GM23338 (cell line): Measurements from ENCODE around the gene HOXD9. TPM values are rescaled to one million over a fixed set of nuclear protein-coding genes. Genes with fewer than 3 reads are reported as not detected.

Experiments
- ATAC-seq: fragments of 200-7000 bp; cut with Tn5 transposase; 3 replicates; pipeline ENCODE4 v1.9.1; 2020
- DNase-seq: peaks from one replicate; pipeline ENCODE4 v3.0.0-alpha.2; 2015; ENCODE audit warnings: low spot score
- H2AFZ ChIP-seq: fragments of 200-600 bp; sonication (generic); 2 replicates; pipeline ENCODE4 v1.8.0; 2016; ENCODE audit warnings: antibody characterized with exemption, mild to moderate bottlenecking, moderate library complexity
- H3F3A ChIP-seq: fragments of 200-600 bp; sonication (generic); replicated peaks from 2 replicates; pipeline ENCODE4 v1.8.0; 2017; ENCODE audit warnings: antibody characterized with exemption, mixed run types, low read depth
- H3K27ac ChIP-seq: fragments of 200-600 bp; sonication (generic); 2 replicates; pipeline ENCODE4 v1.6.1; 2016; ENCODE audit warnings: low read depth
- H3K27me3 ChIP-seq: fragments of 200-600 bp; sonication (generic); 2 replicates; pipeline ENCODE4 v1.8.0; 2016; ENCODE audit warnings: mild to moderate bottlenecking, mixed run types, moderate library complexity; ENCODE audit not compliant: insufficient read depth
- H3K36me3 ChIP-seq: fragments of 200-600 bp; sonication (generic); 2 replicates; pipeline ENCODE4 v1.8.0; 2016; ENCODE audit warnings: mild to moderate bottlenecking; ENCODE audit not compliant: insufficient read depth
- H3K4me1 ChIP-seq: fragments of 200-600 bp; sonication (generic); 2 replicates; pipeline ENCODE4 v1.8.0; 2016; ENCODE audit warnings: mild to moderate bottlenecking, moderate library complexity; ENCODE audit not compliant: insufficient read depth
- H3K4me2 ChIP-seq: fragments of 200-600 bp; sonication (generic); 2 replicates; pipeline ENCODE4 v1.7.1; 2017; ENCODE audit warnings: mixed run types
- H3K4me3 ChIP-seq: fragments of 200-600 bp; sonication (generic); 2 replicates; pipeline ENCODE4 v1.6.1; 2016; ENCODE audit warnings: mixed run types
- H3K79me2 ChIP-seq: fragments of 200-600 bp; sonication (generic); replicated peaks from 2 replicates; pipeline ENCODE4 v1.8.0; 2017; ENCODE audit warnings: mild to moderate bottlenecking; ENCODE audit not compliant: insufficient read depth
- H3K9me2 ChIP-seq: fragments of 200-600 bp; sonication (generic); 2 replicates; pipeline ENCODE4 v1.8.0; 2017; ENCODE audit not compliant: insufficient read depth
- H4K20me1 ChIP-seq: fragments of 200-600 bp; sonication (generic); replicated peaks from 2 replicates; pipeline ENCODE4 v1.8.0; 2017; ENCODE audit warnings: mild to moderate bottlenecking; ENCODE audit not compliant: insufficient read depth
- H3K27ac Mint-ChIP-seq: 2 replicates; pipeline ENCODE4 v1.8.0; 2020; ENCODE audit warnings: inconsistent platforms, mild to moderate bottlenecking, moderate library complexity, mixed read lengths
- H3K27me3 Mint-ChIP-seq: 3 replicates; pipeline ENCODE4 v1.8.0; 2022; ENCODE audit warnings: low read depth, mild to moderate bottlenecking, moderate library complexity, mixed read lengths, inconsistent platforms; ENCODE audit not compliant: insufficient read depth, poor library complexity
- H3K36me3 Mint-ChIP-seq: 3 replicates; pipeline ENCODE4 v1.8.0; 2021; ENCODE audit warnings: low read depth, mild to moderate bottlenecking, inconsistent platforms, moderate library complexity, mixed read lengths
- H3K4me1 Mint-ChIP-seq: 3 replicates; pipeline ENCODE4 v1.8.0; 2020; ENCODE audit warnings: mild to moderate bottlenecking, inconsistent platforms, mixed read lengths
- H3K4me3 Mint-ChIP-seq: 3 replicates; pipeline ENCODE4 v1.8.0; 2021; ENCODE audit warnings: moderate library complexity, mild to moderate bottlenecking, inconsistent platforms, mixed read lengths
- H3K9me3 Mint-ChIP-seq: 3 replicates; pipeline ENCODE4 v1.8.0; 2020; ENCODE audit warnings: moderate library complexity, mild to moderate bottlenecking, inconsistent platforms, mixed read lengths
- ETS1 ChIP-seq: IDR thresholded peaks from 2 replicates; pipeline ENCODE4 v1.6.1; 2016; ENCODE audit warnings: antibody characterized with exemption
- EZH2 ChIP-seq: fragments of 200-600 bp; sonication (generic); IDR thresholded peaks from one replicate; pipeline ENCODE4 v1.8.0; 2017; ENCODE audit warnings: antibody characterized with exemption, mild to moderate bottlenecking, low read depth; ENCODE audit not compliant: unreplicated experiment
- EZH2phosphoT487 ChIP-seq: fragments of 200-600 bp; sonication (generic); IDR thresholded peaks from one replicate; pipeline ENCODE4 v1.8.1; 2018; ENCODE audit warnings: antibody characterized with exemption; ENCODE audit not compliant: unreplicated experiment
- ZNF331 ChIP-seq: fragments of 250-450 bp; sonication (Bioruptor Pico); IDR thresholded peaks from 2 replicates; pipeline ENCODE4 v1.5.0; 2020; ENCODE audit warnings: low read depth, mild to moderate bottlenecking, moderate library complexity
- ZNF462 ChIP-seq: fragments of 250-450 bp; sonication (Bioruptor Pico); IDR thresholded peaks from 2 replicates; pipeline ENCODE4 v1.5.0; 2020; ENCODE audit warnings: mild to moderate bottlenecking, moderate library complexity
- polyA plus RNA-seq: library from polyadenylated mRNA; unstranded; fragments of >200 nt; fragmentation: Nextera tagmentation; extraction: Ambion mirVana; gene quantifications from 2 replicates; pipeline ENCODE4 v1.2.1, GENCODE V29; 2016
- total RNA-seq: library from RNA; depleted of rRNA; stranded (reverse); fragments of >200 nt; shearing (Covaris generic); gene quantifications from 2 replicates; pipeline ENCODE4 v1.2.3, GENCODE V29; 2014

The HOXD9 gene
- total and polyA plus RNA-seq, 2 experiments from 2014 or later, result not detected

- H2AFZ ChIP-seq, result no peak overlapping the region
- ATAC-seq (no peak), DNase-seq (peak; percentile 29)
- no peak overlapping the region for H3K4me2 ChIP-seq
- Mint-ChIP-seq H3K36me3 (no peaks in the 10 kb centered on the region), H3K27me3 (peaks cover 99% of the 10 kb centered on the region), H3K4me3 (no peak overlapping the region), H3K4me1 (peaks cover 49% of the 10 kb centered on the region), H3K9me3 (peaks cover 10% of the 10 kb centered on the region; the same call in 2 of the 3 replicates), H3K27ac (no peak overlapping the region)
- peaks cover 57% of the 10 kb centered on the region for H3K4me1 ChIP-seq
- H3K9me2 ChIP-seq, result no peaks in the 10 kb centered on the region
- TF ChIP-seq ZNF462 (CRISPR knock-in tag), result no peak
- no peak for TF ChIP-seq ETS1
- TF ChIP-seq EZH2phosphoT487, result peak; percentile 16
- no peak for TF ChIP-seq ZNF331 (CRISPR knock-in tag)
- peak; percentile 96 for TF ChIP-seq EZH2
- H3K79me2 ChIP-seq, result no peaks in the 10 kb centered on the region
- H3K4me3 ChIP-seq, result peak overlapping the region; percentile 41
- H3K27ac ChIP-seq, result no peak overlapping the region
- peaks cover 100% of the 10 kb centered on the region for H3K27me3 ChIP-seq
- no peaks in the 10 kb centered on the region for H3K36me3 ChIP-seq
- H3F3A ChIP-seq, result peaks cover 24% of the 10 kb centered on the region
- H4K20me1 ChIP-seq, result peaks cover 44% of the 10 kb centered on the region
Observed at GRCh38 chr2:176160986-176161824, 38.7 kb downstream of the HOXD9 start.
